GM19467 (cell line): ENCODE results near the gene RBMS1.

Experiments
- ATAC-seq: cut with Tn5 transposase; IDR thresholded peaks from one replicate; pipeline ENCODE4 v1.9.1; 2021; ENCODE audit warnings: mild to moderate bottlenecking, moderate library complexity; ENCODE audit not compliant: unreplicated experiment

Gene RBMS1

GRCh38 chr2:160261732-160262131 lies 231.9 kb downstream of the RBMS1 start:
- ATAC-seq, result no peak

- no peak for ATAC-seq
Observed at GRCh38 chr2:160258492-160258805, 235.2 kb downstream of the RBMS1 start.

- no peak for ATAC-seq
Observed at GRCh38 chr2:160257743-160258491, 235.7 kb downstream of the RBMS1 start.

- ATAC-seq, result no peak
Observed at GRCh38 chr2:160257041-160257742, 236.4 kb downstream of the RBMS1 start.

GRCh38 chr2:160256507-160256906 lies 237.1 kb downstream of the RBMS1 start:
- ATAC-seq, result no peak

GRCh38 chr2:160255408-160255807 lies 238.2 kb downstream of the RBMS1 start:
- ATAC-seq, result no peak

- no peak for ATAC-seq
Observed at GRCh38 chr2:160254189-160254762, 239.3 kb downstream of the RBMS1 start.

- ATAC-seq, result no peak
Observed at GRCh38 chr2:160253440-160254188, 240.0 kb downstream of the RBMS1 start.

GRCh38 chr2:160252900-160253299 lies 240.7 kb downstream of the RBMS1 start:
- no peak for ATAC-seq

- no peak for ATAC-seq
Observed at GRCh38 chr2:160252278-160252887, 241.2 kb downstream of the RBMS1 start.

GRCh38 chr2:160251569-160251968 lies 242.0 kb downstream of the RBMS1 start:
- no peak for ATAC-seq

- ATAC-seq, result no peak
Observed at GRCh38 chr2:160249876-160250275, 243.7 kb downstream of the RBMS1 start.

GRCh38 chr2:160247296-160248035 lies 246.1 kb downstream of the RBMS1 start:
- no peak for ATAC-seq

GRCh38 chr2:160246356-160246755 lies 247.3 kb downstream of the RBMS1 start:
- ATAC-seq, result no peak

- no peak for ATAC-seq
Observed at GRCh38 chr2:160245614-160246155, 247.9 kb downstream of the RBMS1 start.

GRCh38 chr2:160242893-160243564 lies 250.6 kb downstream of the RBMS1 start:
- ATAC-seq, result no peak

- no peak for ATAC-seq
Observed at GRCh38 chr2:160241251-160242137, 252.1 kb downstream of the RBMS1 start.

- no peak for ATAC-seq
Observed at GRCh38 chr2:160239436-160239835, 254.2 kb downstream of the RBMS1 start.

GRCh38 chr2:160238392-160238791 lies 255.2 kb downstream of the RBMS1 start:
- ATAC-seq, result no peak
